H1 (cell line): ENCODE measurements around the gene S100A6. TPM values are rescaled to one million over a fixed set of nuclear protein-coding genes. Genes with fewer than 3 reads are reported as not detected.
"Not testable (repeated sequence)": the region's sequence is repeated elsewhere in the genome, so short reads cannot be mapped to it uniquely, and the experiment has no call there.

Experiments used
- CTCF ChIA-PET: fragments of 300-600 bp; sonication (Branson Sonifier 250); formaldehyde crosslinking; loops from one replicate; lab custom pipeline; 2021; ENCODE audit not compliant: partially characterized antibody; lab: Charles Lee
- POLR2A ChIA-PET: fragments of 300-600 bp; sonication (Branson Sonifier 250); formaldehyde crosslinking; loops from one replicate; lab custom pipeline; 2021; ENCODE audit warnings: inconsistent platforms; ENCODE audit not compliant: partially characterized antibody; lab: Charles Lee
- DNase-seq, 2 experiments: peaks; one replicate each; pipeline versions ENCODE4 v3.0.0 to v3.0.0-alpha.2; 2010 to 2022; ENCODE audit warnings: low spot score in 2 of 2, low read depth in 1 of 2, mixed read lengths in 1 of 2
- FAIRE-seq: peaks from 2 replicates; lab custom pipeline; 2011; peaks lifted over from hg19 to GRCh38; lab: Jason Lieb, UNC
- H2AFZ ChIP-seq: 2 replicates; pipeline ENCODE4 v1.8.1; 2012; ENCODE audit warnings: low read length, inconsistent platforms
- H2AK5ac ChIP-seq: 2 replicates; pipeline ENCODE4 v1.6.1; 2013; ENCODE audit warnings: low read depth, low read length
- H2BK120ac ChIP-seq: replicated peaks from 2 replicates; pipeline ENCODE3; 2013; ENCODE audit warnings: low read depth, low read length, inconsistent platforms
- H2BK12ac ChIP-seq: 2 replicates; pipeline ENCODE4 v1.6.1; 2013; ENCODE audit warnings: low read depth, low read length
- H2BK15ac ChIP-seq: 2 replicates; pipeline ENCODE4 v1.6.1; 2013; ENCODE audit warnings: low read length
- H2BK20ac ChIP-seq: 2 replicates; pipeline ENCODE4 v1.6.1; 2013; ENCODE audit warnings: low read length
- H2BK5ac ChIP-seq: 2 replicates; pipeline ENCODE4 v1.6.1; 2013; ENCODE audit warnings: low read depth, low read length
- H3K14ac ChIP-seq: 2 replicates; pipeline ENCODE4 v1.6.1; 2013; ENCODE audit warnings: inconsistent platforms; ENCODE audit not compliant: insufficient read length
- H3K18ac ChIP-seq: 2 replicates; pipeline ENCODE4 v1.6.1; 2013; ENCODE audit warnings: low read length; ENCODE audit errors: extremely low read depth
- H3K23ac ChIP-seq: 2 replicates; pipeline ENCODE4 v1.6.1; 2013; ENCODE audit warnings: inconsistent platforms; ENCODE audit not compliant: insufficient read length
- H3K23me2 ChIP-seq: 2 replicates; pipeline ENCODE4 v1.6.1; 2013; ENCODE audit warnings: low read depth, low read length
- H3K27ac ChIP-seq: 2 replicates; pipeline ENCODE4 v1.6.1; 2011; ENCODE audit warnings: low read depth, low read length, inconsistent platforms
- H3K27me3 ChIP-seq, 4 experiments: replicated peaks in 1 of 4; 1 replicate in 1 of 4; 2 replicates in 3 of 4; pipeline versions ENCODE4 v1.6.1 to v1.8.1; 2011 to 2013; ENCODE audit warnings: low read length in 3 of 4, mild to moderate bottlenecking in 3 of 4, inconsistent platforms in 2 of 4, mixed read lengths in 2 of 4, moderate library complexity in 1 of 4; ENCODE audit not compliant: control insufficient read depth in 3 of 4, insufficient read depth in 3 of 4; ENCODE audit errors: extremely low read depth in 1 of 4
- H3K36me3 ChIP-seq, 4 experiments: 2 replicates each; pipeline versions ENCODE4 v1.6.1 to v1.8.1; 2011 to 2013; ENCODE audit warnings: mild to moderate bottlenecking in 4 of 4, low read length in 3 of 4, moderate library complexity in 2 of 4, control low read depth in 1 of 4, inconsistent platforms in 1 of 4; ENCODE audit not compliant: insufficient read depth in 4 of 4, control insufficient read depth in 2 of 4
- H3K4ac ChIP-seq: replicated peaks from 2 replicates; pipeline ENCODE3; 2013; ENCODE audit warnings: low read length, low read depth, mixed read lengths, inconsistent platforms; ENCODE audit not compliant: insufficient read length
- H3K4me1 ChIP-seq, 4 experiments: replicated peaks in 1 of 4; 1 replicate in 1 of 4; 2 replicates in 3 of 4; pipeline versions ENCODE4 v1.6.1 to v1.8.1; 2011 to 2013; ENCODE audit warnings: low read length in 3 of 4, inconsistent platforms in 2 of 4, mixed read lengths in 1 of 4; ENCODE audit not compliant: insufficient read depth in 4 of 4, control insufficient read depth in 3 of 4
- H3K4me2 ChIP-seq, 2 experiments: 2 replicates each; pipeline versions ENCODE4 v1.6.1 to v1.8.1; 2011 to 2013; ENCODE audit warnings: low read depth in 2 of 2, low read length in 2 of 2, control low read depth in 1 of 2, inconsistent platforms in 1 of 2, mild to moderate bottlenecking in 1 of 2; ENCODE audit not compliant: insufficient read depth in 1 of 2
- H3K4me3 ChIP-seq, 4 experiments: fragments of 200-600, 300-600 bp in 1 of 4; sonication (generic), shearing (Covaris generic), sonication (Bioruptor Twin) in 1 of 4; 2 replicates each; pipeline versions ENCODE4 v1.5.1 to v1.8.1; 2011 to 2016; ENCODE audit warnings: low read length in 4 of 4, low read depth in 3 of 4, control low read depth in 2 of 4, inconsistent platforms in 2 of 4, mild to moderate bottlenecking in 2 of 4, mixed read lengths in 1 of 4, moderate library complexity in 1 of 4; ENCODE audit not compliant: insufficient read depth in 2 of 4; ENCODE audit errors: extremely low read depth in 1 of 4
- H3K56ac ChIP-seq: replicated peaks from 2 replicates; pipeline ENCODE3; 2013; ENCODE audit warnings: low read depth, mild to moderate bottlenecking, mixed read lengths, low read length, inconsistent platforms; ENCODE audit not compliant: insufficient read length
- H3K79me1 ChIP-seq: 2 replicates; pipeline ENCODE4 v1.6.1; 2013; ENCODE audit warnings: low read depth, low read length, control low read depth
- H3K79me2 ChIP-seq, 2 experiments: 2 replicates each; pipeline versions ENCODE4 v1.6.1 to v1.8.1; 2012 to 2013; ENCODE audit warnings: low read length in 2 of 2, mild to moderate bottlenecking in 2 of 2, inconsistent platforms in 1 of 2; ENCODE audit not compliant: insufficient read depth in 2 of 2, control insufficient read depth in 1 of 2
- H3K9ac ChIP-seq, 4 experiments: replicated peaks in 1 of 4; 1 replicate in 1 of 4; 2 replicates in 3 of 4; pipeline versions ENCODE4 v1.6.1 to v1.8.1; 2011 to 2013; ENCODE audit warnings: low read depth in 3 of 4, low read length in 3 of 4, control low read depth in 2 of 4, mild to moderate bottlenecking in 2 of 4, moderate library complexity in 2 of 4, inconsistent platforms in 1 of 4; ENCODE audit errors: extremely low read depth in 1 of 4
- H3K9me3 ChIP-seq, 2 experiments: 2 replicates each; pipeline versions ENCODE4 v1.6.1 to v1.8.1; 2012 to 2013; ENCODE audit warnings: mild to moderate bottlenecking in 2 of 2, moderate library complexity in 2 of 2, control low read depth in 1 of 2, inconsistent platforms in 1 of 2, low read depth in 1 of 2, low read length in 1 of 2, mixed read lengths in 1 of 2; ENCODE audit not compliant: insufficient read depth in 2 of 2
- H4K20me1 ChIP-seq, 2 experiments: replicated peaks in 1 of 2; 2 replicates each; pipeline versions ENCODE3 to v1.8.1; 2011 to 2013; ENCODE audit warnings: inconsistent platforms in 2 of 2, low read length in 2 of 2, mild to moderate bottlenecking in 1 of 2; ENCODE audit not compliant: insufficient read depth in 2 of 2, control insufficient read depth in 1 of 2
- H4K5ac ChIP-seq: 2 replicates; pipeline ENCODE4 v1.6.1; 2013; ENCODE audit warnings: low read length, low read depth, mixed read lengths, inconsistent platforms; ENCODE audit not compliant: insufficient read length
- H4K8ac ChIP-seq: 2 replicates; pipeline ENCODE4 v1.8.0; 2013; ENCODE audit warnings: mild to moderate bottlenecking, moderate library complexity, low read length, inconsistent platforms; ENCODE audit not compliant: insufficient read depth; ENCODE audit errors: extremely low read depth
- H4K91ac ChIP-seq: replicated peaks from 2 replicates; pipeline ENCODE3; 2013; ENCODE audit warnings: low read length, mixed read lengths, inconsistent platforms; ENCODE audit not compliant: insufficient read length
- WGBS, 2 experiments: shearing (Covaris generic) in 1 of 2; methylation state at CpG; one replicate each; pipeline versions ENCODE4 v1.1.6 to v1.1.7; 2013 to 2015; ENCODE audit warnings: low lambda C conversion rate in 2 of 2, mixed read lengths in 2 of 2, inconsistent platforms in 1 of 2, low coverage in 1 of 2, missing lambda C conversion rate in 1 of 2; ENCODE audit not compliant: insufficient replicate concordance in 2 of 2, insufficient coverage in 1 of 2, insufficient read length in 1 of 2; ENCODE audit errors: extremely low coverage in 1 of 2, missing lambda C conversion rate in 1 of 2; 5-methylcytosine and 5-hydroxymethylcytosine counted together
- polyA plus RNA-seq, 7 experiments: library from polyadenylated mRNA; depleted of rRNA in 3 of 7; stranded (reverse) in 5 of 7; unstranded in 2 of 7; fragments of >200 nt in 5 of 7; fragments of 200-250 nt in 2 of 7; gene quantifications; 1 replicate in 5 of 7; 2 replicates in 1 of 7; 4 replicates in 1 of 7; pipeline versions ENCODE4 v1.2.1 to v1.2.3, GENCODE V29; 2011 to 2013; ENCODE audit warnings: missing spikeins in 2 of 7, mixed read lengths in 2 of 7
- total RNA-seq: library from RNA; stranded (reverse); fragmentation: NEBNext Ultra II Directional; extraction: Animal tissue kit (Norgen Biotek cat#: 25700); gene quantifications from 2 replicates; pipeline ENCODE4 v1.2.1, GENCODE V29; 2021

The S100A6 gene
- total and polyA plus RNA-seq, 2 of the 8 experiments (the other 6 are each of a cell fraction or from before 2014, with no cell fraction given) = 11.1 to 63.0 TPM

- not testable (repeated sequence) for DNase-seq, H2BK20ac ChIP-seq, H4K20me1 ChIP-seq, H3K4me1 ChIP-seq, H2BK12ac ChIP-seq, H3K4ac ChIP-seq, H4K8ac ChIP-seq, H3K23ac ChIP-seq, H3K36me3 ChIP-seq, H3K18ac ChIP-seq, H3K56ac ChIP-seq, H4K5ac ChIP-seq, H3K4me3 ChIP-seq, H2AK5ac ChIP-seq, H3K79me2 ChIP-seq, H3K4me2 ChIP-seq, H2AFZ ChIP-seq, H3K14ac ChIP-seq, H2BK120ac ChIP-seq, H2BK5ac ChIP-seq, H3K27me3 ChIP-seq, H3K9ac ChIP-seq, FAIRE-seq, H3K23me2 ChIP-seq, H4K91ac ChIP-seq, H3K79me1 ChIP-seq, H3K27ac ChIP-seq, H2BK15ac ChIP-seq
- ChIA-PET POLR2A (interaction anchor here (1.6 kb wide), 1 partner anchor 59 kb away, joined by 5 read pairs; the partner anchor contains the start of gene CHTOP), CTCF (interaction anchor here (3.3 to 5.7 kb wide), 3 partner anchors 41 to 60 kb away, joined by 13 to 64 read pairs (median 28); partner anchors contain the start of genes S100A14 and S100A16)
- 86% methylated on average over 10 of the region's 35 CpGs; no CpG with 5 or more reads in 1 of the 2 experiments for WGBS, 2 experiments
- peaks cover 0 to 10% of the 10 kb centered on the region in 2 experiments; a peak in 1 of 4 replicates for H3K9me3 ChIP-seq
Observed at GRCh38 chr1:153575081-153575491, 39.3 kb upstream of the S100A6 start.
